HepG2 (cell line): ENCODE data around the gene RAD51D. TPM values are rescaled to one million over a fixed set of nuclear protein-coding genes. Genes with fewer than 3 reads are reported as not detected.

Experiments
- AHR ChIP-seq: IDR thresholded peaks from 2 replicates; pipeline ENCODE4 v1.6.1; 2018; ENCODE audit warnings: missing genetic modification reagents, missing compliant biosample characterization
- CHCHD3 ChIP-seq: sonication (generic); formaldehyde crosslinking; IDR thresholded peaks from 2 replicates; pipeline ENCODE4 v1.8.0; 2022; ENCODE audit warnings: mild to moderate bottlenecking, missing genetic modification reagents, moderate library complexity
- HOXA3 ChIP-seq: sonication (generic); formaldehyde crosslinking; IDR thresholded peaks from 2 replicates; pipeline ENCODE4 v1.5.0; 2020; ENCODE audit warnings: missing genetic modification reagents
- KMT2B ChIP-seq: IDR thresholded peaks from 2 replicates; pipeline ENCODE4 v1.6.1; 2016; ENCODE audit warnings: missing genetic modification reagents, missing compliant biosample characterization
- MBD4 ChIP-seq: IDR thresholded peaks from 2 replicates; pipeline ENCODE4 v1.6.1; 2012; ENCODE audit warnings: low read length, inconsistent platforms, borderline replicate concordance
- NR3C1 ChIP-seq: sonication (generic); formaldehyde crosslinking; IDR thresholded peaks from 2 replicates; pipeline ENCODE4 v1.4.0; 2020; ENCODE audit warnings: missing genetic modification reagents
- RCOR2 ChIP-seq: IDR thresholded peaks from 2 replicates; pipeline ENCODE4 v1.6.1; 2016; ENCODE audit warnings: missing biosample characterization, missing genetic modification reagents
- SRSF4 ChIP-seq: fragments of 200-400 bp; formaldehyde crosslinking; IDR thresholded peaks from one replicate; pipeline ENCODE4 v1.6.1; 2018; ENCODE audit warnings: mild to moderate bottlenecking, low read depth, low read length, moderate library complexity; ENCODE audit not compliant: poor library complexity, severe bottlenecking
- YEATS4 ChIP-seq: sonication (generic); formaldehyde crosslinking; IDR thresholded peaks from 2 replicates; pipeline ENCODE4 v1.4.0; 2020; ENCODE audit warnings: missing genetic modification reagents, borderline replicate concordance
- ZNF75D ChIP-seq: sonication (generic); formaldehyde crosslinking; IDR thresholded peaks from 2 replicates; pipeline ENCODE4 v1.8.1; 2023; ENCODE audit warnings: missing genetic modification reagents, mild to moderate bottlenecking, borderline replicate concordance
- polyA plus RNA-seq, 8 experiments: library from polyadenylated mRNA; depleted of rRNA in 3 of 8; stranded (reverse) in 7 of 8; unstranded in 1 of 8; fragments of >200 nt; fragmentation: Illumina TruSeq in 4 of 8; extraction: Trizol in 4 of 8; gene quantifications; 2 replicates each; pipeline versions ENCODE4 v1.2.1 to v1.2.3, GENCODE V29; 2011 to 2016; ENCODE audit warnings: low read depth in 4 of 8, missing spikeins in 1 of 8, mixed read lengths in 1 of 8; ENCODE audit not compliant: insufficient read depth in 1 of 8
- total RNA-seq, 5 experiments: library from RNA; depleted of rRNA; stranded (reverse); fragments of >200 nt; fragmentation: Illumina TruSeq; extraction: Trizol; gene quantifications; 2 replicates each; pipeline ENCODE4 v1.2.3, GENCODE V29; 2016; ENCODE audit warnings: low read depth in 1 of 5
- TF ChIP-seq, protein P1 (sequence below): IDR thresholded peaks from 2 replicates; pipeline ENCODE4 v1.4.0; 2020; ENCODE audit warnings: mild to moderate bottlenecking, missing genetic modification reagents
- TF ChIP-seq, protein P2 (sequence below): sonication (generic); formaldehyde crosslinking; conservative IDR thresholded peaks from 2 replicates; pipeline ENCODE4 v1.8.0; 2022; ENCODE audit warnings: missing genetic modification reagents
- TF ChIP-seq, protein P3 (sequence below): sonication (generic); formaldehyde crosslinking; conservative IDR thresholded peaks from 2 replicates; pipeline ENCODE4 v1.4.0; 2020; ENCODE audit warnings: missing genetic modification reagents
- TF ChIP-seq, protein P4 (sequence below): sonication (generic); formaldehyde crosslinking; conservative IDR thresholded peaks from 2 replicates; pipeline ENCODE4 v1.4.0; 2020; ENCODE audit warnings: mild to moderate bottlenecking, missing genetic modification reagents, moderate library complexity
- TF ChIP-seq, protein P5 (sequence below): sonication (generic); formaldehyde crosslinking; IDR thresholded peaks from 2 replicates; pipeline ENCODE4 v1.8.1; 2023; ENCODE audit warnings: mild to moderate bottlenecking, moderate library complexity, missing genetic modification reagents

Gene RAD51D
- total and polyA plus RNA-seq, 2 of the 13 experiments (the other 11 are each of a cell fraction or from before 2014, with no cell fraction given): 6.7 to 13.1 TPM

- TF ChIP-seq, protein P1, sequence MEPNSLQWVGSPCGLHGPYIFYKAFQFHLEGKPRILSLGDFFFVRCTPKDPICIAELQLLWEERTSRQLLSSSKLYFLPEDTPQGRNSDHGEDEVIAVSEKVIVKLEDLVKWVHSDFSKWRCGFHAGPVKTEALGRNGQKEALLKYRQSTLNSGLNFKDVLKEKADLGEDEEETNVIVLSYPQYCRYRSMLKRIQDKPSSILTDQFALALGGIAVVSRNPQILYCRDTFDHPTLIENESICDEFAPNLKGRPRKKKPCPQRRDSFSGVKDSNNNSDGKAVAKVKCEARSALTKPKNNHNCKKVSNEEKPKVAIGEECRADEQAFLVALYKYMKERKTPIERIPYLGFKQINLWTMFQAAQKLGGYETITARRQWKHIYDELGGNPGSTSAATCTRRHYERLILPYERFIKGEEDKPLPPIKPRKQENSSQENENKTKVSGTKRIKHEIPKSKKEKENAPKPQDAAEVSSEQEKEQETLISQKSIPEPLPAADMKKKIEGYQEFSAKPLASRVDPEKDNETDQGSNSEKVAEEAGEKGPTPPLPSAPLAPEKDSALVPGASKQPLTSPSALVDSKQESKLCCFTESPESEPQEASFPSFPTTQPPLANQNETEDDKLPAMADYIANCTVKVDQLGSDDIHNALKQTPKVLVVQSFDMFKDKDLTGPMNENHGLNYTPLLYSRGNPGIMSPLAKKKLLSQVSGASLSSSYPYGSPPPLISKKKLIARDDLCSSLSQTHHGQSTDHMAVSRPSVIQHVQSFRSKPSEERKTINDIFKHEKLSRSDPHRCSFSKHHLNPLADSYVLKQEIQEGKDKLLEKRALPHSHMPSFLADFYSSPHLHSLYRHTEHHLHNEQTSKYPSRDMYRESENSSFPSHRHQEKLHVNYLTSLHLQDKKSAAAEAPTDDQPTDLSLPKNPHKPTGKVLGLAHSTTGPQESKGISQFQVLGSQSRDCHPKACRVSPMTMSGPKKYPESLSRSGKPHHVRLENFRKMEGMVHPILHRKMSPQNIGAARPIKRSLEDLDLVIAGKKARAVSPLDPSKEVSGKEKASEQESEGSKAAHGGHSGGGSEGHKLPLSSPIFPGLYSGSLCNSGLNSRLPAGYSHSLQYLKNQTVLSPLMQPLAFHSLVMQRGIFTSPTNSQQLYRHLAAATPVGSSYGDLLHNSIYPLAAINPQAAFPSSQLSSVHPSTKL (CRISPR knock-in tag): peak; percentile 93
- peak; percentile 83; the same call in 1 of the 2 replicates for TF ChIP-seq YEATS4
- TF ChIP-seq AHR (CRISPR knock-in tag): no peak
- TF ChIP-seq, protein P2, sequence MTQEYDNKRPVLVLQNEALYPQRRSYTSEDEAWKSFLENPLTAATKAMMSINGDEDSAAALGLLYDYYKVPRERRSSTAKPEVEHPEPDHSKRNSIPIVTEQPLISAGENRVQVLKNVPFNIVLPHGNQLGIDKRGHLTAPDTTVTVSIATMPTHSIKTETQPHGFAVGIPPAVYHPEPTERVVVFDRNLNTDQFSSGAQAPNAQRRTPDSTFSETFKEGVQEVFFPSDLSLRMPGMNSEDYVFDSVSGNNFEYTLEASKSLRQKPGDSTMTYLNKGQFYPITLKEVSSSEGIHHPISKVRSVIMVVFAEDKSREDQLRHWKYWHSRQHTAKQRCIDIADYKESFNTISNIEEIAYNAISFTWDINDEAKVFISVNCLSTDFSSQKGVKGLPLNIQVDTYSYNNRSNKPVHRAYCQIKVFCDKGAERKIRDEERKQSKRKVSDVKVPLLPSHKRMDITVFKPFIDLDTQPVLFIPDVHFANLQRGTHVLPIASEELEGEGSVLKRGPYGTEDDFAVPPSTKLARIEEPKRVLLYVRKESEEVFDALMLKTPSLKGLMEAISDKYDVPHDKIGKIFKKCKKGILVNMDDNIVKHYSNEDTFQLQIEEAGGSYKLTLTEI (CRISPR knock-in tag): no peak
- no peak for TF ChIP-seq CHCHD3
- TF ChIP-seq, protein P3, sequence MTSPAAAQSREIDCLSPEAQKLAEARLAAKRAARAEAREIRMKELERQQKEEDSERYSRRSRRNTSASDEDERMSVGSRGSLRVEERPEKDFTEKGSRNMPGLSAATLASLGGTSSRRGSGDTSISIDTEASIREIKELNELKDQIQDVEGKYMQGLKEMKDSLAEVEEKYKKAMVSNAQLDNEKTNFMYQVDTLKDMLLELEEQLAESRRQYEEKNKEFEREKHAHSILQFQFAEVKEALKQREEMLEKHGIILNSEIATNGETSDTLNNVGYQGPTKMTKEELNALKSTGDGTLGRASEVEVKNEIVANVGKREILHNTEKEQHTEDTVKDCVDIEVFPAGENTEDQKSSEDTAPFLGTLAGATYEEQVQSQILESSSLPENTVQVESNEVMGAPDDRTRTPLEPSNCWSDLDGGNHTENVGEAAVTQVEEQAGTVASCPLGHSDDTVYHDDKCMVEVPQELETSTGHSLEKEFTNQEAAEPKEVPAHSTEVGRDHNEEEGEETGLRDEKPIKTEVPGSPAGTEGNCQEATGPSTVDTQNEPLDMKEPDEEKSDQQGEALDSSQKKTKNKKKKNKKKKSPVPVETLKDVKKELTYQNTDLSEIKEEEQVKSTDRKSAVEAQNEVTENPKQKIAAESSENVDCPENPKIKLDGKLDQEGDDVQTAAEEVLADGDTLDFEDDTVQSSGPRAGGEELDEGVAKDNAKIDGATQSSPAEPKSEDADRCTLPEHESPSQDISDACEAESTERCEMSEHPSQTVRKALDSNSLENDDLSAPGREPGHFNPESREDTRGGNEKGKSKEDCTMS: no peak
- TF ChIP-seq, protein P4, sequence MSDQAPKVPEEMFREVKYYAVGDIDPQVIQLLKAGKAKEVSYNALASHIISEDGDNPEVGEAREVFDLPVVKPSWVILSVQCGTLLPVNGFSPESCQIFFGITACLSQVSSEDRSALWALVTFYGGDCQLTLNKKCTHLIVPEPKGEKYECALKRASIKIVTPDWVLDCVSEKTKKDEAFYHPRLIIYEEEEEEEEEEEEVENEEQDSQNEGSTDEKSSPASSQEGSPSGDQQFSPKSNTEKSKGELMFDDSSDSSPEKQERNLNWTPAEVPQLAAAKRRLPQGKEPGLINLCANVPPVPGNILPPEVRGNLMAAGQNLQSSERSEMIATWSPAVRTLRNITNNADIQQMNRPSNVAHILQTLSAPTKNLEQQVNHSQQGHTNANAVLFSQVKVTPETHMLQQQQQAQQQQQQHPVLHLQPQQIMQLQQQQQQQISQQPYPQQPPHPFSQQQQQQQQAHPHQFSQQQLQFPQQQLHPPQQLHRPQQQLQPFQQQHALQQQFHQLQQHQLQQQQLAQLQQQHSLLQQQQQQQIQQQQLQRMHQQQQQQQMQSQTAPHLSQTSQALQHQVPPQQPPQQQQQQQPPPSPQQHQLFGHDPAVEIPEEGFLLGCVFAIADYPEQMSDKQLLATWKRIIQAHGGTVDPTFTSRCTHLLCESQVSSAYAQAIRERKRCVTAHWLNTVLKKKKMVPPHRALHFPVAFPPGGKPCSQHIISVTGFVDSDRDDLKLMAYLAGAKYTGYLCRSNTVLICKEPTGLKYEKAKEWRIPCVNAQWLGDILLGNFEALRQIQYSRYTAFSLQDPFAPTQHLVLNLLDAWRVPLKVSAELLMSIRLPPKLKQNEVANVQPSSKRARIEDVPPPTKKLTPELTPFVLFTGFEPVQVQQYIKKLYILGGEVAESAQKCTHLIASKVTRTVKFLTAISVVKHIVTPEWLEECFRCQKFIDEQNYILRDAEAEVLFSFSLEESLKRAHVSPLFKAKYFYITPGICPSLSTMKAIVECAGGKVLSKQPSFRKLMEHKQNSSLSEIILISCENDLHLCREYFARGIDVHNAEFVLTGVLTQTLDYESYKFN (CRISPR knock-in tag): peak; percentile 88
- no peak for TF ChIP-seq ZNF75D (CRISPR knock-in tag)
- no peak for TF ChIP-seq SRSF4
- TF ChIP-seq, protein P5, sequence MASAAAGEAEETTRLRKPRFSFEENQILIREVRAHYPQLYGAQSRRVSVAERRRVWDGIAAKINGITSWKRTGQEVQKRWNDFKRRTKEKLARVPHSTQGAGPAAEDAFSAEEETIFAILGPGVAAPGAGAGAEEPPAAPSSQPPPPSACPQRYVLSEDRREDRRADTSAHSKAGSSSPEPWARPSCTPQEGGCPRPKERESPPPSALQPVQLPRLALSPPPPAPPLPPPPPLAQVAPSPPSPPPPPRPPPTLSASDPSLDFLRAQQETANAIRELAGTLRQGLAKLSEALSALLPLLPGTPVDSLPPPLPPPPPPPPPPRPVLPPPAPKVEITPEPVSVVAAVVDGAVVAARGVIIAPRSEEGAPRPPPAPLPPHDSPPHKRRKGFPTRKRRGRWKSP (CRISPR knock-in tag): peak; percentile 71
- 0 out of 2 replicates have a peak, but pooled peaks have one; percentile 28 for TF ChIP-seq MBD4
- TF ChIP-seq RCOR2 (CRISPR knock-in tag): peak; percentile 77; the same call in 1 of the 2 replicates
- TF ChIP-seq NR3C1 (CRISPR knock-in tag): no peak
- TF ChIP-seq KMT2B (CRISPR knock-in tag): peak; percentile 70
- peak; percentile 92 for TF ChIP-seq HOXA3 (CRISPR knock-in tag)
Measured at GRCh38 chr17:35063514-35064223, 56.0 kb downstream of the RAD51D start, which contains the start of gene RFFL (continued).
